Measurements from ENCODE around the gene PIK3CD.

Gene PIK3CD

DNA sequence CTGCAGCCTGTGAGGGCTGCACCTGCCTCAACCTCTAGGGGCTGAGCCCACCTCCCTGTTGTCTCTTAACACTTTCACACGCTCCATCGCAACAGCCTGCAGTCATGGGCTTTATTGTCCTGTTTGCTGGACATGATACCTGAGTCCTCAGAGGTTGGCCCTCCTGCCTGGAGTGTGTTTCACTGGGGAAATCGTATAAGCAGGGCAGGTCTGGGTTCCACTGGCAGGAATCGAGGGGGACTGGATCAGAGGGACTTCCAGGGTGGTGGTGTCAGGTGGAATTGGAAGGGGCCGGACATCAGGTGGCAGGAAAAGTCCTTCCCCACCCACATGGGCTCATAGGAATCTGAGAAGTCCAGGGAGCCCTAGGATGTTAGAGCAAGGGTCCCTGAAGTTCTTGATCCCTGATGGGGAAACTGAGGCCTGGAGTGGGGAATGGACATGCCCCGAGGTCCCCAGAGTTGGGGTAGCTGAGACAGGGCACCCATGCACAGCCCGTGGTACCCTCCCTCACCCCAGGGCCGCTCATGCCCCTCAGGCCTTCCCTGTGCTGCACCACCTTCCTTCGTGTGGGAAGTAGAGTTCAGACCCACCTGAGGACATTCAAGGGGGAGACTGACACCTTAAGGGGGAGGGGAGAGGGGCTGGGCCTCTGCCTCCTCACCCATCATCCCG lies 66.6 kb downstream of the PIK3CD start:
- TF ChIP-seq POLR2A (IDR thresholded peaks at IDR 0.05; ENCODE audit: low read length) = no peak
- no peak for TF ChIP-seq GATA1 (IDR thresholded peaks at IDR 0.05; ENCODE audit: low read depth, low read length)
- DNase-seq = no peak

DNA sequence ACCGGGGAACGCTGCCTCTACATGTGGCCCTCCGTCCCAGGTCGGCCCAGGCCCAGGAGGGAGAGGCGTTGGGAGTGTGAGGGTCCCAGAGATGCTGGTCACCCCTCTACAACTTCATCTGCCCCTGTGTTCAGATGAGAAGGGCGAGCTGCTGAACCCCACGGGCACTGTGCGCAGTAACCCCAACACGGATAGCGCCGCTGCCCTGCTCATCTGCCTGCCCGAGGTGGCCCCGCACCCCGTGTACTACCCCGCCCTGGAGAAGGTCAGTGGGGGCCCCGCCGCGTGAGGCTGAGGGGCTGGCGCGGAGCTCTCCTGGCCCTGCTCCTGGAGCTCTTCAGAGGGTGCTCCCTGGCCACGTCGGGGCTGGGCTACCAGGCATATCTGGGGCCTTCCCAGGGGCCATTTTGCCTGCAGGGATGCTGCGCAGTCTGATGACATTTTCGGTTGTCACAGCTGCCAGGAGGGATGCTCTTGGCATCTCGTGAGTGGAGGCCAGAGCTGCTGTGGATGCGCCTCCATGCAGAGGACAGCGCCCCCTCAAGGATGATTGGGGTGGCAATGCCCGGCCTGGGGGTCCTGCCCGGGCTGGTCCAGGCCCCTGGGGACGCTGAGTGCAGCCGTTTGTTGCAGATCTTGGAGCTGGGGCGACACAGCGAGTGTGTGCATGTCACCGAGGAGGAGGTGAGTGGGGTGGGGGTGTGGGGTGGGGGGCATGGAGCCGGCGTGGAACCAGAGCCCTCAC lies 68.6 kb downstream of the PIK3CD start:
- TF ChIP-seq GATA1 (IDR thresholded peaks at IDR 0.05; ENCODE audit: low read depth, low read length) = no peak
- no peak for TF ChIP-seq POLR2A (IDR thresholded peaks at IDR 0.05; ENCODE audit: low read length)
- no peak for DNase-seq

DNA sequence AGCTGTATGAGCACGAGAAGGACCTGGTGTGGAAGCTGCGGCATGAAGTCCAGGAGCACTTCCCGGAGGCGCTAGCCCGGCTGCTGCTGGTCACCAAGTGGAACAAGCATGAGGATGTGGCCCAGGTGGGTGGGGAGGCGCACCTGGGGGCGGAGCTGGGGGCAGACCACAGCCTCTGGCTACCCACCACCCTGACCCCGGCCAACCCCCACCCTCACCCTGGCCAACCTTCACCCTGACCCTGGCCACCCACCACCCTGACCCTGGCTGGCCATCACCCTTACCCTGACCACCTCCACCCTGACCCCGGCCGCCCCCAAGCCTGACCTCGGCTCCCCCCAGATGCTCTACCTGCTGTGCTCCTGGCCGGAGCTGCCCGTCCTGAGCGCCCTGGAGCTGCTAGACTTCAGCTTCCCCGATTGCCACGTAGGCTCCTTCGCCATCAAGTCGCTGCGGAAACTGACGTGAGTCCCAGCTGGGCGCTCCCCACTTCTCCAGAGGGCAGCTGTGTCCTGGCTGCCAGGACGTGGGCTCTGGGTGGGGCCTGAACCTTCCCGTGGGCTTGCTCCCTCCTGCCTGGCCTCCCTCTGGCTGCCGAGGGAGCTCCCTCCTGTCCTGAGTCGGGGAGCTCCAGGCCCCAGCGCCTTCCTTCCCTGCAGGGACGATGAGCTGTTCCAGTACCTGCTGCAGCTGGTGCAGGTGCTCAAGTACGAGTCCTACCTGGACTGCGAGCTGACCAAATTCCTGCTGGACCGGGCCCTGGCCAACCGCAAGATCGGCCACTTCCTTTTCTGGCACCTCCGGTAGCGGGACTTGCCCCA lies 69.5 kb downstream of the PIK3CD start:
- no peak for TF ChIP-seq GATA1 (IDR thresholded peaks at IDR 0.05; ENCODE audit: low read depth, low read length)
- TF ChIP-seq POLR2A (IDR thresholded peaks at IDR 0.05; ENCODE audit: low read length) = no peak
- no peak for DNase-seq

DNA sequence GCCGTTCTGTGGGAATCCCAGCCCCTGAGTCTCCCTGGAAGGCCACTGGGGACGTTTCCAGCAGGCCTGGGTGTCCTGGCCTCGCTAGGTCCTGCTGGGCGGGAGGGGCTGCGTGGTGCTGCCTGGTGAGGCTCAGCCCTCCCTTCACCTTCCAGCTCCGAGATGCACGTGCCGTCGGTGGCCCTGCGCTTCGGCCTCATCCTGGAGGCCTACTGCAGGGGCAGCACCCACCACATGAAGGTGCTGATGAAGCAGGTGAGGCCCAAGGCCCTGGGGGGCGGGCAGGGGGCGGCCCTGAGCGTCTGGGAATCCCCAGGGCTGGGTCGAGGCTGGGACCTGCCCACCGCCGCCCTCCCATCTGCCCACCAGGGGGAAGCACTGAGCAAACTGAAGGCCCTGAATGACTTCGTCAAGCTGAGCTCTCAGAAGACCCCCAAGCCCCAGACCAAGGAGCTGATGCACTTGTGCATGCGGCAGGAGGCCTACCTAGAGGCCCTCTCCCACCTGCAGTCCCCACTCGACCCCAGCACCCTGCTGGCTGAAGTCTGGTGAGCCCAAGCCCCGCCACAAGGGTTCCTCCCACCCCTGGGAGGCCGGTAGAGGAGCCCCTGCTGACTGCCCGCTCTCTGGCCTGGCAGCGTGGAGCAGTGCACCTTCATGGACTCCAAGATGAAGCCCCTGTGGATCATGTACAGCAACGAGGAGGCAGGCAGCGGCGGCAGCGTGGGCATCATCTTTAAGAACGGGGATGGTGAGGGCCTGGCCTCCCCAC lies 70.3 kb downstream of the PIK3CD start:
- peak; percentile 34 to 63 for DNase-seq
- TF ChIP-seq POLR2A (IDR thresholded peaks at IDR 0.05; ENCODE audit: low read length) (no peak), GATA1 (IDR thresholded peaks at IDR 0.05; ENCODE audit: low read depth, low read length) (no peak)

DNA sequence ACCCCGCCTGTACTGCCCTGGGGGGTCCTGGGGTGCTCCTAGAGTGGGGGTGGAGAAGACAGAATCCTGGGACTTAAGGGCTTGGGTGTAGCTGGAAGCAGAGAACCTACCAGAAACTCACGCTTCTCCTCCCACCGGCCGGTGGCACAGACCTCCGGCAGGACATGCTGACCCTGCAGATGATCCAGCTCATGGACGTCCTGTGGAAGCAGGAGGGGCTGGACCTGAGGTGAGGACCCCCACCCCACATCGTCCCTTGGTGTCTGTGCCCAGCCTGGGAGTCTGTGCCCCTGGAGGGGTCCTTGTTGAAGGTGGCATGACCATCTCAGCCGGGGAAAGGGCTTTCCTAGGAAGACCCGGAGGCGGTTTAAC lies 70.8 kb downstream of the PIK3CD start:
- no peak for DNase-seq
- TF ChIP-seq POLR2A (IDR thresholded peaks at IDR 0.05; ENCODE audit: low read length) = no peak
- TF ChIP-seq GATA1 (IDR thresholded peaks at IDR 0.05; ENCODE audit: low read depth, low read length) = no peak

DNA sequence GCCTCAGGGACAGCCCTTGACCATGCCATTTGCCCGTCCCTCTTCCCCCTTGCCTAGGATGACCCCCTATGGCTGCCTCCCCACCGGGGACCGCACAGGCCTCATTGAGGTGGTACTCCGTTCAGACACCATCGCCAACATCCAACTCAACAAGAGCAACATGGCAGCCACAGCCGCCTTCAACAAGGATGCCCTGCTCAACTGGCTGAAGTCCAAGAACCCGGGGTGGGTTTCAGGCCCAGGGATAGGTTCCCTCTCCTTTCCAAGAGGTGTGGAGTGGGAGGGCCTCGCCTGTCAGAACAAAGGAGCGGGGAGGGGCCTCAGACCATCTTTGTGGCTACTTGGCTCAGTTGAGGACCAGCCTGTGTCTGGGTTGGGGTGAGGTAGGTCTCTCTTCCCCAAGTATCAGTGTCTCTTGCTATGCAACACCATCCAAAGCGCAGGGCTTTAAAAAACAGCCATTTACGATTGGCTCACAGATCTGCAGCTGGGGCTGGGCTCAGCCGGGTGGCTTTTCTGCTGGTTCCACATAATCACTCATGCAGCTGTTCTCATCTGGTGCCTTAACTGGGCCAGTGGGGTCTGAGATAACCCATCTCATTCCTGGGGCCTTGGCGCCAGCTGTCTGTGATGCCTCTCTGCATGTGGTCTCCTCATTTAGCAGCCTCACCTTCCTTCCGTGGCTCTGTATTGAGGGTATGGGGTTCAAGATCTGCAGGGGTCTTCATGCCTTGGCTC lies 71.7 kb downstream of the PIK3CD start:
- no peak for TF ChIP-seq GATA1 (IDR thresholded peaks at IDR 0.05; ENCODE audit: low read depth, low read length)
- no peak for DNase-seq

DNA sequence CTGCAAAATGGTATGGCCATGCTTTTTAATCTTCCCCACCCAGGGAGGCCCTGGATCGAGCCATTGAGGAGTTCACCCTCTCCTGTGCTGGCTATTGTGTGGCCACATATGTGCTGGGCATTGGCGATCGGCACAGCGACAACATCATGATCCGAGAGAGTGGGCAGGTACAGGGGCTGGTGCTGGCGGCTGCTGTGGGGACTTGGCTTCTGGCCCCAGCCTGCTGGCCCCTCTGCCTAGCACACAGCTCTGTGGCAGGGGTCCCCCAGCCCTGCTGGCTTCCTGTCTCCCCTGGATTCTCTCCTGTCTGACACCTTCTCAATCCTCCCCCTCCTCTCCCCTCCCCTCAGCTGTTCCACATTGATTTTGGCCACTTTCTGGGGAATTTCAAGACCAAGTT lies 72.4 kb downstream of the PIK3CD start:
- TF ChIP-seq POLR2A (IDR thresholded peaks at IDR 0.05; ENCODE audit: low read length) = no peak
- TF ChIP-seq GATA1 (IDR thresholded peaks at IDR 0.05; ENCODE audit: low read depth, low read length) = no peak
- DNase-seq = no peak

DNA sequence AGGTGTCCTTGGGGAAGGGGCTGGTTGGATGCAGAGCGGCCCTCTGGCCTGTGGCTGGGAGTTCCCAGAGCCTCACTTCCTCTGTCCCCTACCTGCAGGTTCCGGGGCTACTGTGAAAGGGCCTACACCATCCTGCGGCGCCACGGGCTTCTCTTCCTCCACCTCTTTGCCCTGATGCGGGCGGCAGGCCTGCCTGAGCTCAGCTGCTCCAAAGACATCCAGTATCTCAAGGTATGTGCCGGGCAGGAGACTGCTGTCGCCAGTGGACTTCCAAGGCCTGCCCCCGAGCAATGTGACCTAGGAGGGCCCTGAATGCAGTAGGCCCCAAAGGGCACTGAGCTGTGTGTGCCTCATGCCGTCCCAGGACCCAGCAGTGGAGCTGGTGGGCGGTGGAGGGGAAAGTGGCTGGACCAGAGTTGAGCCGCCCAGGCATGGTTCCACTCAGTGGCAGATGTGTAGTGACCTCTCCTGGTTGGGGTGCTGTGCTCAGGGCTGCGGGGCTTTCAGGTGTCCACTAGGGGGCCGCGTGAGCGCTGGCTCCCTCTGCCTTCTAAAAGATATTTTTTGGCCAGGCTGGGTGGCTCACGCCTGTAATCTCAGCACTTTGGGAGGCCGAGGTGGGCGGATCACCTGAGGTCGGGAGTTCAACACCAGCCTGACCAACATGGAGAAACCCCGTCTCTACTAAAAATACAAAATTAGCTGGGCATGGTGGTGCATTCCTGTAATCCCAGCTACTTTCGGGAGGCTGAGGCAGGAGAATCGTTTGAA lies 73.4 kb downstream of the PIK3CD start:
- peak; percentile 55 to 69 for DNase-seq
- TF ChIP-seq GATA1 (IDR thresholded peaks at IDR 0.05; ENCODE audit: low read depth, low read length) = no peak
- no peak for TF ChIP-seq POLR2A (IDR thresholded peaks at IDR 0.05; ENCODE audit: low read length)

DNA sequence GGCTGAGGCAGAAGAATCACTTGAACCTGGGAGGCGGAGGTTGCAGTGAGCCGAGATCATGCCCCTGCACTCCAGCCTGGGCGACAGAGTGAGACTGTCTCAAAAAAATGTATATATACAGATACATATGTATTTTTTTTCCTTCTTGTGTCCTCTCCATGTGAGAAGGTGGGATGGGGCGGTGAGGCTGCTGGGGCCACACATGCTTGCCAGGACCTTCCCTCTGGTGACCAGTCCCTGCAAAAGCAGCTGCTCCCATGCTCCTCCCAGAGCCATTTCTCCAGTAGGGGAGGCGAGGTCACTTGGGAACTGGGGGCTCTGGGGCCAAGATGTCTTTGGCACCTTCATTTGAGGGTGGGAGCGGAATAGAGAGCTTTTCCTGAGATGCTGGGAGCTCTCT lies 74.9 kb downstream of the PIK3CD start:
- TF ChIP-seq GATA1 (IDR thresholded peaks at IDR 0.05; ENCODE audit: low read depth, low read length) = no peak
- no peak for TF ChIP-seq POLR2A (IDR thresholded peaks at IDR 0.05; ENCODE audit: low read length)
- DNase-seq = no peak

DNA sequence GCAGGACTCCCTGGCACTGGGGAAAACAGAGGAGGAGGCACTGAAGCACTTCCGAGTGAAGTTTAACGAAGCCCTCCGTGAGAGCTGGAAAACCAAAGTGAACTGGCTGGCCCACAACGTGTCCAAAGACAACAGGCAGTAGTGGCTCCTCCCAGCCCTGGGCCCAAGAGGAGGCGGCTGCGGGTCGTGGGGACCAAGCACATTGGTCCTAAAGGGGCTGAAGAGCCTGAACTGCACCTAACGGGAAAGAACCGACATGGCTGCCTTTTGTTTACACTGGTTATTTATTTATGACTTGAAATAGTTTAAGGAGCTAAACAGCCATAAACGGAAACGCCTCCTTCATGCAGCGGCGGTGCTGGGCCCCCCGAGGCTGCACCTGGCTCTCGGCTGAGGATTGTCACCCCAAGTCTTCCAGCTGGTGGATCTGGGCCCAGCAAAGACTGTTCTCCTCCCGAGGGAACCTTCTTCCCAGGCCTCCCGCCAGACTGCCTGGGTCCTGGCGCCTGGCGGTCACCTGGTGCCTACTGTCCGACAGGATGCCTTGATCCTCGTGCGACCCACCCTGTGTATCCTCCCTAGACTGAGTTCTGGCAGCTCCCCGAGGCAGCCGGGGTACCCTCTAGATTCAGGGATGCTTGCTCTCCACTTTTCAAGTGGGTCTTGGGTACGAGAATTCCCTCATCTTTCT lies 75.5 kb downstream of the PIK3CD start:
- no peak for DNase-seq

DNA sequence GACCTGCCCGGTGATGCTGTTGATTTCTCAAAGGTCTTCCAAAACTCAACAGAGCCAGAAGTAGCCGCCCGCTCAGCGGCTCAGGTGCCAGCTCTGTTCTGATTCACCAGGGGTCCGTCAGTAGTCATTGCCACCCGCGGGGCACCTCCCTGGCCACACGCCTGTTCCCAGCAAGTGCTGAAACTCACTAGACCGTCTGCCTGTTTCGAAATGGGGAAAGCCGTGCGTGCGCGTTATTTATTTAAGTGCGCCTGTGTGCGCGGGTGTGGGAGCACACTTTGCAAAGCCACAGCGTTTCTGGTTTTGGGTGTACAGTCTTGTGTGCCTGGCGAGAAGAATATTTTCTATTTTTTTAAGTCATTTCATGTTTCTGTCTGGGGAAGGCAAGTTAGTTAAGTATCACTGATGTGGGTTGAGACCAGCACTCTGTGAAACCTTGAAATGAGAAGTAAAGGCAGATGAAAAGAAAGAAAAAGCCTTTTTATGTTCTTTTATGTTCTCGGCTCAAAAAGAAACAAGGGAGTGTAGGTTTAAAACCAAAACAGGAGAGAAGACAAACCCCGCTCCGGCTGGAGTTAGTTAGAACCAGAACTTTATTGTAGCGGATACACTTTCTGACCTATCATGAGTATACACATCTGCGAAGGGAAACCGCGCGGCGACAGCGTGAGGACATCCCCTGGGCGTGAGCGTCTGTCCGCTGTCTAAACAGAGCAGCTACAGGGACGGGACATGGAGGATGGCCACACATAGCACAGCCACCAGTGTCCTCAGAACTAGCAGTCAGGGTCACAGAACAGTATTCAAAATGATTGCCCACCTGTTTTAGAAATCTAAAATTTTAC lies 77.1 kb downstream of the PIK3CD start:
- no peak for DNase-seq
- no peak for TF ChIP-seq GATA1 (IDR thresholded peaks at IDR 0.05; ENCODE audit: low read depth, low read length)
- no peak for TF ChIP-seq POLR2A (IDR thresholded peaks at IDR 0.05; ENCODE audit: low read length)

More for the DNA sequence above, 75.5 kb downstream of the PIK3CD start:
- TF ChIP-seq POLR2A (IDR thresholded peaks at IDR 0.05; ENCODE audit: low read length) = no peak
- no peak for TF ChIP-seq GATA1 (IDR thresholded peaks at IDR 0.05; ENCODE audit: low read depth, low read length)

Data from erythroblast (primary cell).